ENCODE measurements around the gene PTPN3.

DNA sequence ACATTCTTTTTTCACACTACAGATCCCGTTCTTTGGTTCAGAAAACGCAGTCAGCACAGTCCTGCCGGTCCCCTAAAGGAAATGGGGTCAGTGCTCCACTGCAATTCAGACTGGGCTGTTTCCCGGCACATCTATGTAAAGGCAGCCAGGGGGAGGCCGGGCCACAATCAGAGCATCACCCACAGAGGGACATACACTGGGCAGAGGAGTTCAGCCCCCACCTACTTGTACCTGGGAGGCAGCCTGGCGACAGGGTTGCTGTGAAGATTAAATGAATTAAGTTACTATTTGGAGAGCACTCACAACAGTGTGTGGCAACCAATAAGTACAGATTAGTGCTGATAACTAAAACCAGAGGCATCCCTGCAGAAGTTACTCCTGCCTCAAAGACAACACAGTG, 4.5 kb downstream of the PTPN3 start:
- TF ChIP-seq, protein P1, sequence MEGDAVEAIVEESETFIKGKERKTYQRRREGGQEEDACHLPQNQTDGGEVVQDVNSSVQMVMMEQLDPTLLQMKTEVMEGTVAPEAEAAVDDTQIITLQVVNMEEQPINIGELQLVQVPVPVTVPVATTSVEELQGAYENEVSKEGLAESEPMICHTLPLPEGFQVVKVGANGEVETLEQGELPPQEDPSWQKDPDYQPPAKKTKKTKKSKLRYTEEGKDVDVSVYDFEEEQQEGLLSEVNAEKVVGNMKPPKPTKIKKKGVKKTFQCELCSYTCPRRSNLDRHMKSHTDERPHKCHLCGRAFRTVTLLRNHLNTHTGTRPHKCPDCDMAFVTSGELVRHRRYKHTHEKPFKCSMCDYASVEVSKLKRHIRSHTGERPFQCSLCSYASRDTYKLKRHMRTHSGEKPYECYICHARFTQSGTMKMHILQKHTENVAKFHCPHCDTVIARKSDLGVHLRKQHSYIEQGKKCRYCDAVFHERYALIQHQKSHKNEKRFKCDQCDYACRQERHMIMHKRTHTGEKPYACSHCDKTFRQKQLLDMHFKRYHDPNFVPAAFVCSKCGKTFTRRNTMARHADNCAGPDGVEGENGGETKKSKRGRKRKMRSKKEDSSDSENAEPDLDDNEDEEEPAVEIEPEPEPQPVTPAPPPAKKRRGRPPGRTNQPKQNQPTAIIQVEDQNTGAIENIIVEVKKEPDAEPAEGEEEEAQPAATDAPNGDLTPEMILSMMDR (conservative IDR thresholded peaks at IDR 0.05; ENCODE audit: low read depth, low read length), result no peak
- TF ChIP-seq EZH2 (IDR thresholded peaks at IDR 0.05; ENCODE audit: borderline replicate concordance, low read depth, low read length, poor library complexity, severe bottlenecking), result no peak
